ENCODE data around the gene SORCS2. TPM values are rescaled to one million over a fixed set of nuclear protein-coding genes. Genes with fewer than 3 reads are reported as not detected.

SORCS2 gene
- total and polyA plus RNA-seq, 2 of the 13 experiments (the other 11 are each of a cell fraction or from before 2014, with no cell fraction given), result 0.82 to 1.0 TPM

- H3K79me2 ChIP-seq (ENCODE audit: insufficient read depth, low read length), result no peaks in the 10 kb centered on the region
- no TSS peak for BruUV-seq (replicated peaks)
- H3K36me3 ChIP-seq (replicated peaks in 1 of 2; ENCODE audit: control insufficient read depth in 1 of 2, insufficient read depth in 2 of 2, low read length in 2 of 2), result no peaks in the 10 kb centered on the region
- H3K4me2 ChIP-seq (ENCODE audit: low read depth, low read length), result no peak overlapping the region
- no peaks in the 10 kb centered on the region for H3K4me1 ChIP-seq (ENCODE audit: insufficient read depth, low read length)
- no peak for FAIRE-seq
- H3K9ac ChIP-seq (ENCODE audit: insufficient read depth, low read depth, low read length), result no peak overlapping the region
- H3K27me3 ChIP-seq (ENCODE audit: control insufficient read depth in 1 of 2, insufficient read depth in 2 of 2, low read length in 2 of 2), result peaks cover 8 to 57% of the 10 kb centered on the region in 2 experiments; a peak in 4 of 5 replicates
- intact Hi-C loops (cut with micrococcal nuclease; ENCODE audit: unreplicated experiment) (no loop called here), in situ Hi-C loops (cut with HindIII; ENCODE audit: extremely low pct_ligation_motif_present, low pct_unique_long_range_greater_than_20kb) (no loop called here)
- no peak; the same call in 2 of the 3 replicates for ATAC-seq
- no peak overlapping the region for H3K27ac ChIP-seq (ENCODE audit: extremely low read length, insufficient read depth, low read length)
- TF ChIP-seq ZHX2 (IDR thresholded peaks at IDR 0.05; ENCODE audit: low read depth) (no peak), ZHX2 (CRISPR knock-in tag; IDR thresholded peaks at IDR 0.05; ENCODE audit: borderline replicate concordance) (no peak), UBTF (CRISPR knock-in tag; IDR thresholded peaks at IDR 0.05) (no peak), MTA1 (CRISPR knock-in tag; IDR thresholded peaks at IDR 0.05; ENCODE audit: borderline replicate concordance) (no peak), SYNCRIP (IDR thresholded peaks at IDR 0.05; ENCODE audit: insufficient read depth, low read depth, low read length) (no peak), BRF2 (CRISPR knock-in tag; IDR thresholded peaks at IDR 0.05) (no peak), TAF1 (CRISPR knock-in tag; IDR thresholded peaks at IDR 0.05) (no peak), NFIB (CRISPR knock-in tag; IDR thresholded peaks at IDR 0.05; ENCODE audit: borderline replicate concordance) (no peak)
- H4K20me1 ChIP-seq (ENCODE audit: insufficient read depth, low read length), result no peaks in the 10 kb centered on the region
- no peaks in the 10 kb centered on the region for H3K9me3 ChIP-seq (ENCODE audit: low read length)
- whole genome bisulfite sequencing (ENCODE audit: low lambda C conversion rate), result 11% methylated on average over 10 of the region's 17 CpGs
- ChIA-PET CTCF (ENCODE audit: low intra/inter-chr PET ratio, low total read pairs) (no interaction called here), POLR2A (no interaction called here)
- H3K4me3 ChIP-seq (replicated peaks in 1 of 3; ENCODE audit: insufficient read depth in 1 of 3, low read depth in 2 of 3, low read length in 3 of 3), result no peak overlapping the region
- H2AFZ ChIP-seq (ENCODE audit: low read length), result no peak overlapping the region
- DNase-seq (ENCODE audit: low spot score), result no peak
These were observed 135.1 kb downstream of the SORCS2 start for GRCh38 chr4:7327341-7327885.
